Colon (tissue), 2 donors: Measurements from ENCODE around the gene DNAH17.

Source experiments
- FAIRE-seq: peaks from 2 replicates; lab custom pipeline; 2012; peaks lifted over from hg19 to GRCh38; lab: Jason Lieb, UNC
- donor health status: control.
- donor health status: control.

Gene DNAH17

DNA sequence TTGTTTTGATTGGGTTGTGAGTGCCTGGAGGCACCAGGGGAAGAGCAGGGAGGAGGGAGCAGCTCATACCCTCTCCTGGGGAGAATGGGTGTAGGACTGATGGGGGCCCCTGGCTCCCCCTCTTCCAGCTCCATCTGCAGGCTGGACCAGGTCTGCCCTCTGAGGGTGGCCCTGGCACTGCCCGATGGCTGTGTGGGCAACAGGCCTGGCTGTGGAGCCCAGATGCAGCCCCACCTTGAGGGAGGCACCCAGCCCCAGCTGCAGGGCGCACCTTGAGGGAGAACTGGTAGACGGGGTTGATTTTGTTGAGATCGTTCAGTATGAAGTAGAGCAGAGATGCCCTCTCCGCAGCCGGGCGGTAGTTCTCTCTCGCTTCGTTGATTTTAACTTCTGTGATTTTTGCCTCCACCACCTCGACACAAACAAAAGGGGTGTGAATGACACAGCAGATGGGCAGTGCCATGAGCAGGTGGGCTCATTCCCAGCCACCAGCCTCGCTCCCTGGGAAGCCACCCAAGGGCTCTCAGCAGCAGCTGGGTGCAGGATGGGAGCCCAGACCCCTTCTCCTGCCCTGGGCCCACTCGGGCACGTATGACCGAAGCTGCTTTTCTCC, 127.1 kb downstream of the DNAH17 start:
- no peak for FAIRE-seq

DNA sequence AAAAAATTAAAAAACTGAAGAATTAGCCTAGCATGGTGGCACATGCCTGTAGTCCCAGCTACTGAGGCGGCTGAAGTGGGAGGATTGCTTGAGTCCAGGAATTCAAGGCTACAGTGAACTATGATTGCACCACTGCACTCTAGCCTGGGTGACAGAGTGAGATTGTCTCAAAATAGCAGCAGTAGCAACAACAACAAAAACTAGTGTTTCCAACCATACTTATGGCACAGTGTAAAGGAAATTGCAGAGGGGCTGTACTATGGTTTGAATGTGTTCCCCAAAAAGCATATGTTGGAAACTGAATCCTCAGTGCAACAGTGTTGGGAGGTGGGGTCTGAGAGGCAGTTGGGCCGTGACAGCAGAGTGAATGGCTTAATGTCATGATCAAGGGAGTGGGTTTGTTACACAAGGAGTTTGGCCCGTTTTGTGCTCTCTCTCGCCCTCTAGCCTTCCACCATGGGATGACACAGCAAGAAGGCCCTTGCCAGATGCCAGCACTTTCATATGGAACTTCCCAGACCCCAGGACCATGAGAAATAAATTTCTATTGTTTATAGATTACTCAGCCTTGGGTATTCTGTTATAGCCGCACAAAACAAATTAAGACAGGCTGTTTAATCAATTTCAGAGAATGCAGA, 128.7 kb downstream of the DNAH17 start:
- FAIRE-seq: no peak

DNA sequence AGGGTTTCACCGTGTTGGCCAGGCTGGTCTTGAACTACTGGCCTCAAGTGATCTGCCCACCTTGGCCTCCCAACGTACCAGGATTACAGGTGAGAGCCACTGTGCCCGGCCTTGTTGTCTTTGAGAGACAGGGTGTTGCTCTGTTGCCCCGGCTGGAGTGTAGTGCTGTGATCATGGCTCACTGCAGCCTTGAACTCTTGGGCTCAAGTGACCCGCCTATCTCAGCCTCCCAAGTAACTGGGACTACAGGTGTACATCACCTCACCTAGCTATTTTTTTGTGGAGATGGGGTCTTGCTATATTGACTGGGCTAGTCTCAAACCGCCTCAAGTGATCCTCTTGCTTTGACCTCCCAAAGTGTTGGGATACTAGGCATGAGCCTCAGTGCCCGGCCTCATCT, 130.4 kb downstream of the DNAH17 start:
- FAIRE-seq: no peak

DNA sequence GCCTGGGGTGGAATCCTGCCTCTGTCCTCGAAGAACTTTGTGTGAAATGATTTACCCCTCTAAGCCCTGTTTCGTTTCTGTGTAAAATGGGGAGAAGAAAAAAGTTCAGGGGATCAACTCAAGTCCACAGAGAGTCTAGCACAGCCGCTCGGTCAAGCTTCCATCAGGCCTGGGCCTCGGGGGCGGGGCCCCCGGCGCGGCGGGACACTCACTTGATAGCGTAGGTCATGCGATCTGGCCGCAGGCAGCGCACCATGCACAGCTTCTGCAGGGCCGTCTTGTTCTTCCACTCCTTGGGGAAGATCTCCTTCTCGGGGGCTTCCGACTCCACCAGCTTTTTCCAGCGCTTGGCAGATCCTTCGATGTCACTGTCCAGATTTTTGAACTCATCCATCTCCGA, 132.8 kb downstream of the DNAH17 start:
- FAIRE-seq: no peak

DNA sequence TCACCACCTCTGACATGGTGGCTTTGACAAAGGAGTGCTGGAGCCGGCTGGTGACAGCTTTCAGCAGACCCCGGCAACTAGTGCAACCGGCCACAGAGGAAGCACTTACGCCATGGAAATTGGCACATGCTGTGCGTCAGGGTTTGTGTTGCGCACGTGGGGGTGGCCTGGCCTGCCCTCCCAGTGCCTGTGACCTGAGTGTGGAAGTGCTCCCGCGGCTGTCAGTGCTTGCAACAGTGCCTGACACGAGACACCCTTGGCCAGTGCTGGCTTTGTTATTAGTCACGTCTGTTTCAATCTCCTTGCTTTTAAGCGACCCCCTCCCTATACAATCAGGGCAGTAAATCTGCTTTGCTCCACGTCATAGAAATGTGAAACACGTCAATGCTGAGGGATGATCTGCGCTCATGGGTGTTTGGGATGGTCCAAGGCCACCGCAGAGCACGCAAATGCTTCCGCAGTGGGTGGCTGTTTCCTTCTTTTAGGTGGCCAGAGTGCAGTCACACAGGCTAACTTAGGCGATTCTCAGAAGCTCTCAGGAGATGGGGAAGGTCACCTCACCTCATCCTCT, 134.5 kb downstream of the DNAH17 start:
- no peak for FAIRE-seq

DNA sequence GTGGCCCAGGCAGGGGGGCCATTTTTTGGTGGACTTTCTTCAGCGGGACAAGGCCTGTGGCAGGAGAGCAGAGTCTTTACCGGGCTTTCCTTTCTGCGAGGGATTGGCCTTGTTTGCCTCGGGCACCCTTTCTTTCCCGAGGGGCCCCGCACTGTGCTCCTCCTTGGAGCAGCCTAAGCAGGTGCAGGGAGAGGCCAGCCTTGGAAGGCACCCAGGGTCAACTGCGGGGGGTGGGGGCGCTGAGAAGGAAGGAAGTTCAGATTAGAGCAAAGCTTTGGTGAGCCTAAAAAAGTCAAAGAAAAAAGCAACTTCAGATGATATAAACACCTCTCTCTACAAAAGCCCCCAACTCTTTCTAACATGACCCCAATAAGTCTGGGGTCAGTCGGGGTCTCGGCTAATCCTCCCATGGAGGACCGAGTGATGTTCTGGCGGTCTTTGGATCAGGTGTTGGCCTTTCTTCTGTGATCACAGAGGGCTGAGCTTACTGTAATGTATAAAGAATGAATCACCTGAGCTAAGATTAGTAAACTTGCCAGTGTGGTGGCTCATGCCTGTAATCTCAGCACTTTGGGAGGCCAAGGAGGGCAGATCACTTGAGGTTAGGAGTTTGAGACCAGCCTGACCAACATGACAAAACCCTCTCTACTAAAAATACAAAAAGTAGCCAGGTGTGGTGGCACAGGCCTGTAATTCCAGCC, 135.8 kb downstream of the DNAH17 start:
- FAIRE-seq: no peak

DNA sequence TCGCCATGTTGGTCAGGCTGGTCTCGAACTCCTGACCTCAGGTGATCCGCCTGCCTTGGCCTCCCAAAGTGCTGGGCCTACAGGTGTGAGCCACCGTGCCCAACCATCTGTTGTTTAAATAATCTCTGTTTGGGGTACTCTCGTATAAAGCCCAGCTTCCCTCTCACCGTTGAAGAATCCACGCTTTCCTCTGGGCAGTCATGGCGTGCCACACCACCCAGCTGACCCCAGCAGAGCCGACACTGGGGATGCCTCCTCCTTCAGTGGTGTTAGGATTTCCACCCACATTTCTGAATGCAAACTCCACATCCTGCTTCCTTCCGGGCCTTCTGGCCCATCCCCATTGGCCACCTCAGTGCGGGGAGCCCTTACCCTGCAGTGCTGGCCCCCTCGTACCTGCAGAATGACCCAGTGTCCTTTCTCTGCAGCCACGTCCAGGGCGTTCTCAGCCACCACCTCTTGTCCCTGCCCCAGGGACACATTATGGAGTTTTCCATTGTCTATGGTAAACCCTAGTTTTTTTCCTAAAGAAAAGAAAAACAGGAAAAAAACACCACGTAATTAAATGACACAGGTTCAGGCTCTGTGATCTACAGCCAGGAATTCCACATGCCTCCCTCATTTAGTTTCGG, 138.4 kb downstream of the DNAH17 start:
- FAIRE-seq: no peak

DNA sequence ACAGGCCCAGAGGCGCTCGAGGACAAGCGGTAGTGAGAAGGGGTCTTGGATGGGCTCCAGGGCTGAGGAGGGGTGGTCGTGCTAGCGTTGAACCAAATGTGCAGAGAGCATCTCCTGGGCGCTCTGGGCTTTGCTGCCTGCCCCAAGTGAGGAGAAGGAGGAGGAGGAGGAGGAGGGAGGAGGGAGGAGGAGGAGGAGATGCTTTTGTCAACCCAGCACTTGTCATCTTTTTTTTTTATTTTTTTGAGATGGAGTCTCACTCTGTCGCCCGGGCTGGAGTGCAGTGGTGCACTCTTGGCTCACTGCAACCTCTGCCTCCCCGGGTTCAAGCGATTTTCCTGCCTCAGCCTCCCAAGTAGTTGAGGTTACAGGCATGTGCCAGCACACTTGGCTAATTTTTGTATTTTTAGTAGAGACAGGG, 138.9 kb downstream of the DNAH17 start:
- no peak for FAIRE-seq

DNA sequence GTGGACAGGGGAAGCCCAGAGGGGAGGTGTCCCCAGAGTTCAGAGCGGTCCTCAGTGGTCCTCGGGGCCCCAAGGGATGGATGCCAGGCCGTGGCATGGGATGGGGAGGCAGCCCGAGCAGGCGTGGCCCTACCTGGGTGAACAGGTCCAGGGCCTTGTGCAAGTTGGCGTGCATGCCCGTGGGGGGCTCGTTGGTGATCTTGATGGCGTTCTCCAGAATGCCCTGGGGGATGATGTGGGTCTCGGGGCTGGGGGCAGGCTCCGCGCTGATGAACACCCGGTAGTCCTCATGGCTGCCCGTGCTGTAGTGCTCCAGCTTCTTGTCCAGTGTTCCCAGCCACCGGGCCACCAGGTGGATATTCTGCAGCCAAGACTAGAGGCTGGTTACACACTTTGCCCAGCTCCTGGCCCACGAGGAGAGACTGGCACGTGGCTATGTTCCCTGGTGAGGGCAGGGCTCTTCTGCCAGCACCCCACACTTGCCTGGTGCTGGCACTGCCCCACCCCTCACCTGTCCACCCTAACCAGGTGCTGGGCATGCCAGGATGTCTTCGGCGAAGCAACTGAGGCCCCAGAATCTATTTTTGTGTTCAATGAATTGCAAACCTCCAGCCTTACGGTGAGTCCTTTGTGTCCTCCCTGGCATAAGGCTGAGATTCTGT, 139.6 kb downstream of the DNAH17 start:
- FAIRE-seq: no peak

DNA sequence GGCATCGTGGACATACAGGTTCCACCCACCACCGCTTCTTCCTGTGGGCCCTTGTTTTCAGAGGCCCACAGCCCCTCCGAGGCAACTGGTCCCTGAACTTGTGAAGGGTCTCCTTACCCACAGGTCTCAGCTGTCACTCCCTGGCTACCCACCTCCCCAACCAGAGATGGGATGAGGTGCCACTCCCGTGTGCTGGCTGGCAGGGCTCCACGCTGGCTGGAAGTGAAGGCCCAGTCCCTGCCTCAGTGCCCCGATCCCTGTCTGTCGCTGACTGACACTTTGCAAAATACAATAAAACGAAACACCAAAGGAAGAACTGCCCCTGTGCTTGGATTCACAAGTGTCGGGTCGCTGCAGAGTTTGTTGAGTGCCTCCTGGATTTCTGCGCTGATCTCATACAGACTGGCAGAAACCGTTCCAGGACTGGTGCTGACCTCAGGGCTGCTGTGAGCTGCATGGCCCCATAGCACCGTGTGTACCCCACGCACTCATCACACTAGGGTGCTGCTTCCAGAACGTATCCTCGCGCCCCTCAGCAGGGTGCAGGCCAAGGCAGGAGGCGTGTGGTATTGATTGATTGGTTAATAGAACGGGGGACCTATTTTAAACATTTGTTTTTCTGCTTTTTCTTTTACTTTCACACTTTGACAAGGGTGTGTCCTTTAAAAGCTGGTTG, 141.7 kb downstream of the DNAH17 start:
- no peak for FAIRE-seq

DNA sequence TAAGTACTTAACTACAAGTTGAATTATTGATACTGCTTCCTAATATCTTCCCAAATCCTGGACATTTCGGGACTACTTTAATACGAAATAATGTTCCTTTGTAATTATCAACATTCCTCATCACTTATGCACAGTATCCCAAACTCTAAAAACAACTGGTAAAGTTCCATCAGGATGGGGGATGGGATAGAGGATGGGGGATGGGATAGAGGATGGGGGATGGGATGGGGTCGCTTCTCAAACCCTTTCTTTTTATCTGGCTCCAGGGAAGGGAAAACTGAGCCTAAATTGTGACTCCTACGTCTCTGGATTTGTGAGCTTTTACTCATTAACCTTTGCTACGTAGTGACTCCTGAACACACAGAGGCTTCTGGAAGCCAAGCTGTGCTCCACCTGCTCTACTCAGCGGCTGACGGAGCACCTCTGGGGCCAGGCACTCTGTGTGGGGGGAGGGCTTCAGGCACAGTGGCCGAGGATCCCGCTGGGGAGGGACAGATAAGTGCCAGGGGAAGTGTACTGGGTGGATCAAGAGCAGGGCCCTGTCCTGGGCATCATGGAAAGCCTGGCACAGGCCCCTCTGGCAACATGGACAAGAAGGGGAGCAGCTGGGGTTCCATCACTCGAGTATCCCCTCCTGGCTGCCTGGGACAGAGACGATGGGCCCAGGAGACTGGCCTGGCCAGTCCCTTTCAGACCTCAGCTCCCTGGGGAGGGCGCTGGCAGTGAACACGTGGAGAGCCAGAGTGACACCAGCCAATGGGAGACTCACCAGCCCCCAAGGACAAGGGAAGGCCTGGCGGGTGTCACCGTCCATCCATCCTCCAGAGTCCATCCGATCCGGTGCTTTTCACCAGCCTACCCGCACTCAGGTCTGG, 142.5 kb downstream of the DNAH17 start:
- no peak for FAIRE-seq

DNA sequence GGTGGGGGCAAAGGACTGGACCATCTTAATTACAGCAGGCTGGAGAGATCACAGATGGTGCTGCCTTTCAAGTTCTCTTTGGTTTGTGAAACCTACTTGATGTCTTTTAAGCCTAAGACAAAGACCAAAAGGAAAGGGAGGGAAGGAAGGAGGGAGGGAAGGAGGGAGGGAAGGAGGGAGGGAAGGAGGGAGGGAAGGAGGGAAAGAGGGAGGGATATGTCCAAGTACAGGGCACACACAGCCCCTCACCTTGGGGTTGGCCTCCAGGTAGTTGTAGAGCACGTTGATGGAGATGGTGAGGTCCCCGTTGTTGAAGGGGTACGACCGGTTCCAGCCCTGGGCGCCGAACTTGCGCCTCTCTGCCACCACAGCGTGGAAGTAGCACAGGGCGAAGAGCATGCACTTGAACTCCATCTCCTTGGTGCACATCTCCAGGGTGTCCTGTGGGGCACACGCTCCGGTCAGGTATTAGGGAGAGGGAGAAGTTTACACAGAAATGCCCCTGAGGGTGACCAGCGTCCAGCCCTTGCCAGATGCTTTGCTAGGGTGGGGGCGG, 143.3 kb downstream of the DNAH17 start:
- FAIRE-seq: no peak

DNA sequence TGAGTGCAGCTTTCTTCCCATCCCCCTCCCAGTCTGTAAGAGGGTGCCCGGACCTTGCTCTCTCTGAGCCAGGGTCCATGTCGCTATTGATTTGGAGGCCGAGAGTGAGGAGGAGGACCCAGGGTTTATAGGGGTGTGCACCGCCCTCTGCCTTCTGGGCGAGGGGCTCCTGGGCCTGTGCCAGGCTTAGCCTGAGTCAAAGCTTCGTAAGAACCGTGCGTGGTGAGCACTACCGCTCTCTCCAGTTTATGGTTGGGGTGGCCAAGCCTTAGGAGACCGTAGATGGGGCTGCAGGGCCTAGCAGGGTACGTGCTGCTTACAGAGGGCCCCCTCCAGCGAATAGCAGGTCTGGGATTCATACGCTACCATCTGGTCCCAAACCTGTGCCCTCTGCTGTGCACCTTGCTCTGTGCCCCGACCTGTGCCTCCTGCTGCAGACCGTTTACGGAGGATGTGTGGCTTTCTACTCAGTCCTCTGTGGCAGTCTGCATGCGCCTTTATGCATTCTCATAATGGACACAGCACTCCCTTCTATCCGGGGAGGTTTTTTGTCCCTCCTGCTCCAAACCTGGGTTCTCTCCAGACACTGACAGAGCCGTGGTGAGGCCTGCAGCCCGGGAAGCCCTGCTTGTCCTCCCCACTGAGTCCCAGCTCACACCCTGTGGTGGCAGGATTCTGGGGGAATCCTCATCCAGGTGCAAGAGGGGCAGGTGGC, 144.0 kb downstream of the DNAH17 start:
- no peak for FAIRE-seq

DNA sequence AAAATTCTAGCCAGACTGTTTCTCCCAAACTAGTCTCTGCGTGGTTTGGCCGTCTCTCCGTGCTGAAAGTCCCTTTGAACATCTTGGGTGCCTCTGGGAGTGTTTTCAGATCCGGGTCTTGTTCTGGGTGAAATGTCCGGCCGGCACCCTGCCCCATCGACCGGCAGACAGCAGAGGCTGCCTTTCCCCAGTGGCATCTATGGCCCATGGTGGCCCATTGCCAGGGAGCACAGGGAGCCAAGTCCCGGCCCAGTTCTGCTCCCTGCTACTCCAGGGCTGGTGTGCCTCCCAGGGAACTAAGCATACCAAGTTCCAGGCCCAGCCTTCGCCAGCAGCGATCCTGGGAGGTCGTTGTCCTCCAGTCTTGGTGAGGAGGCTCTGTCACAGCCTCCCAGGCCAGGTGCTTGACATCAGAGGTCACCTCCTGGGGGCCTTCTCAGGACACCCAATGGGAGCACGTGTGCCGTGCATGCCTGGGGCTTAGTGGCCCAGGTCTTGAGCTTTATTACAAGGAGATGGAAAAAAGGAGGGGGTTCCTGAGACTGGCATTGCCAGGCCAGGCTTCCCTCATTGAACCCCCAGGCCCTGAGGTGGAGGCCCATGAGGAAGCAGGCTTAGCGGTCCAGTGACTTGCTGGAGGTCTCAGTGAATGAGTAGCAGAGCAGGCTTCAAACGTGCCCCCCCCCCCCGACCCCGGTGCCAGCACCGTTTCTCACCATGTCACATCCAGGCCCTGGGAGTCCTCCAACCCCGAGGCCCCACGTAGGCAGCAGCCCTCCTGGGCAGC, 144.8 kb downstream of the DNAH17 start:
- no peak for FAIRE-seq

DNA sequence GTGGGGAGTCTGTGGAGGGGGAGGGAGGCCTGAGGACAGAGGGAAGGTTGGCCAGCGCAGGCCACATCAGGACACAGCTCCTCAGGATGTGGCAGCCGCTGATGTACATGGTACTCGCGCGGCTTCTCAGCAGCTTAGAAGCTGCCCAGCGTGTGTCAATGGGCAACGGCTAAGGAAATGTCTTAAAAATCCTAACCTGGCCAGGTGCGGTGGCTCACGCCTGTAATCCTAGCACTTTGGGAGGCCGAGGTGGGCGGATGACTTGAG, 145.6 kb downstream of the DNAH17 start:
- no peak for FAIRE-seq

DNA sequence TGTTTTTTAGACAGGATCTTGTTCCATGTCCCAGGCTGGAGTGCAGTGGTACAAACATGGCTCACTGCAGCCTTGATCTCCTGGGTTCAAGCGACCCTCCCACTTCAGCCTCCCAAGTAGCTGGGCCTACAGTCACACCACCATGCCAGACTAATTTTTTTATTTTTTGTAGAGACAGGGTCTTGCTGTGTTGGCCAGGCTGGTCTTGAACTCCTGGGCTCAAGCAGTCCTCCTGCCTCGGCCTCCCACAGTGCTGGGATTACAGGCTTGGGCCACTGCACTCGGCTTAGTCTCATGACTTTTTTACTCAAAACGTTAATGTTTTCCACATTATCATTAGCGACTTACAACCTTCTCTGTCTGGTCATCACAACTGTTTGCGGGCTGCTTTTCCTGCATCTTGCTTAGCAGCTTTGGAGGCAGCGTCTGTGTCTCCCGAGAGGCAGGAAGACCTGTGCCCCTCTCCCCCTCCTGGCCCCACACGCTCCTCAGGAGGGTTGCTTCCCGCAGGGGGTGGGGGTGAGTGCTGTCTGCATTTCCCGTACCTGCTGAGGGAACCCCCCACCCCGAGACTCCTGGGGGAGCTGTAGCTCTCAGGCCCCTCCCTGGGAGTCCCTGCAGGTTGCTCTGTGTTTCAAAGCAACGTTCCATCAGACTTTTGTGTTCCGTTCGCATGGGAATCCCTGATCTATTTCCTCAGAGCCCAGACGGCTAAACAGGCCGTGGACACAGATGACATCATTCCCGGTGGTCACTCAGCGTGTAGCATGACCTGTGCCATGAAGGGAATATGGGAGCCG, 146.1 kb downstream of the DNAH17 start:
- FAIRE-seq: no peak

DNA sequence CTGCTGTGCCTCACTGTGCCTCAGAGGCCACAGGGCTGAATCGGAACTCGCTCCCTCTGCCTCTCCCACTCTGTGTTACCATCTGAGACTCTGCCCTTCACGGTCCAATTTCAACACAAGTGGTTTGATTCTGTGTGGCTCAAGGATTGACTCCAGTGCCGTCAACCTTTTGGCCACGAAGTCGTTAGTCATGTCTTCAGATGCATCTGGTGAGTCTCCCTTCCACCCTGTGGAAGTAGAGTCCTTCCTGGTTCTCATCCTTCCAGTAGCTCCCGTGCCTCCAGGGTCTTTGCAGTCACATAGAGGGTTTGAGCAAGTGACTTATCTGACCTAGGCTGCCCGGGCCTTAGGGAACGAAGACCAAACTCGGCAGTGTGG, 147.6 kb downstream of the DNAH17 start:
- FAIRE-seq: no peak

DNA sequence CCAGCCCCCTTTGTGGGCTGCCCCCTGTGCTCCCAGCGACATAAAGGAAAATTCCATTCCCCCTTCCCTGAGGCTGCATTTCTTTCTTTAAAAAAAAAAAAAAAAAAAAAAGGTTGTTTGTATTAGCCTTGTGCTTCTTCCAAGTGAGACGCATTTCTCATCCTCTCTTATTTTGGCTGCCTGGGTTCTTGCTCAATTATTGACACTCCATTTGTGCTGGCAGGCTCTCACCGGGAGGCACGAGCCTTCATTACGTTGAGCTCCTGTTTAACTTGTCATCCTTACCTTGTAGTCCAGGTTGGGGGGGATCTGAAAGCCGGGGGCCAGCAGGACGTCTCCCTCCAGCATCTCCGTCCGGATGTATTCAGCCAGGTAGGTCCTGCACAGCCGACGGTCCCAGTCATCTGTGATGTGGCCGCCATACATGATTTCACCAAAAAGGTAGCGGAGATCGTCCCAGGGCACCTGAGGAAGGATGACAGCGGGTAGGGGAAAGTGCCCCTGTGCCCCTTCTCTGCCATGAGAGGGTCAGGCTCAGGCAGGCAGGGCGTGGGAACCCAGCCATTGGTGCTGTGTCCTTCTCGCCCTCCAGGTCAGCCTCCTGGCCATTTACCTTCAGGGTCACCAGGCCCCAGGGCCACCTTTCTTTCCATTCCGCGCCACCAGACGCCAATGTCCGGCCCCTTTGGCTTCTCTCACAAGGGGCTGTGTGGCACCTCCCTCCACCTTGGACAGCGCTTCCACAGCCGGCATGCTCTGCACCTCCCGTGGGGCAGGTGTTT, 148.2 kb downstream of the DNAH17 start:
- FAIRE-seq: no peak
